HCEC 1CT (cell line): ENCODE data around the gene LHFPL4.
A peak's percentile ranks its signal among the peaks of the same experiment; 100 is the strongest.
"Not testable (repeated sequence)": the region's sequence is repeated elsewhere in the genome, so short reads cannot be mapped to it uniquely, and the experiment has no call there.

Experiments used
- DNase-seq: peaks from one replicate; pipeline ENCODE4 v3.0.0-alpha.2; 2017

Gene LHFPL4

DNA sequence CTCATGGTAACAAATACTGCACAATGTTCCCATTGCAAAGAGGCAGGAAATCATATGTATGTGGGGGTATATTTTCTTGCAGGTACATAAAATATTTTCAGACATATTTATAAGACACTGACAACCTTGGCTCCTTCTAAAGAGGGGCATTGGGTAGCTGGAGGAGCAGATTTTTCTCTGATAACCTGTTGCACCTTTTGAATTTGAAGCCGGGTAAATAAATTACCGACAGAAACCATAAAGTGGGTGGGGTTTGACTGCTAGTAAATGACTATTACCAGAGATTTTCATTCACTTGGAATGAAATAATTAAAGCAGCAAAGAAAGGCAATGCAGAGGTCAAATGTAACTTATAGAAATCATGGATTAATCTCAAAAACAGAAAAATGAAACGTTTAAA, 19.2 kb downstream of the LHFPL4 start:
- DNase-seq, result no peak

DNA sequence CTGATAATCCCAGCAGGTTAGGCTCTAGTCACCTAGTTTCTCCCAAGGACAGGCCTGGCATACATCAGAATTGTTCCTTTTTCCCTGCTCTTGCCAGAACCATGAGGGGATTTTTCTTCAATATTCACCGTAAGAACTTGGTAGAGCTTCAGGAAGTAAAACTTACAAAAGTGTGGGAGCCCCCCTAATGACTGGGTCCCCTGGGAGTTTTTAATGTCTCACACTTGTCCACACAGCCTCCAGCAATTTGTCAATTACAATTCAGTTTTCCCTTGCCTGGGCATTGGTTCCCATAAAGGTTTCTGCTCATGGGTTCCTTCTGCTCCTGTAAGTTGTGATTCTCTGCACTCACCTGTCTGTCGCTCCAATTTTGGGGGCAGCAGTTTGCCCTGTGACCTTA, 28.5 kb downstream of the LHFPL4 start:
- no peak for DNase-seq

DNA sequence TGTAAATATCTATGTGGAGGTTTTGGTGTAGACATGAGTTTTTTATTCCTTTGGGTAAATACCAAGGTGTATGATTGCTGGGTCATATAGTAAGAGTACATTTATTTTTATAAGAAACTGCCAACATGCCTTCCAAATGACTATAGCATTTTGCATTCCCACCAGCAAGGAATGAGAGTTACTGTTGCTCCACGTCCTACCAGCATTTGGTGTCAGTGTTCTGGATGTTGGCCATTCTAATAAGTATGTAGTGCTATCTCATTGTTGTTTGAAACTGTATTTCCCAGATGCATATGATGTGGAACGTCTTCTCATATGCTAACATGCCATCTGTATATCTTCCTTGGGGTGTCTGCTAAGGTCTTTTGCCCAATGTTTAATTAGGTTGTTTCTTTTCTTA, 38.7 kb downstream of the LHFPL4 start:
- DNase-seq, result no peak

DNA sequence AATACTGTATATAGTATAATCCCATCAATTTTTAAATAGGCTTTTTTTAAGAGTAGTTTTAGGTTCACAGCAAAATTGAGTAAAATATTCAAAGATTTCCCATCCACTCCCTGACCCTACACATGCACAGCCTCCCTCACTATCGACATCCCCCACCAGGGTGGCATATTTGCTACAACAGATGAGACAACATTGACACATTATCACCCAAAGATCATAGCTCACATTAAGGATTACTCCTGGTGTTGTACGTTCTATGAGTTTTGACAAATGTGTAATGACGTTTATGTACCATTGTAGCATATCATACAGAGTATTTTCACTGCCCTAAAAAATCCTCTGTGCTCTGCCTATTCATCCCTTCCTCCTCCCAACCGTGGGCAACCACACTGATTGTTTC, 39.3 kb downstream of the LHFPL4 start:
- no peak for DNase-seq

DNA sequence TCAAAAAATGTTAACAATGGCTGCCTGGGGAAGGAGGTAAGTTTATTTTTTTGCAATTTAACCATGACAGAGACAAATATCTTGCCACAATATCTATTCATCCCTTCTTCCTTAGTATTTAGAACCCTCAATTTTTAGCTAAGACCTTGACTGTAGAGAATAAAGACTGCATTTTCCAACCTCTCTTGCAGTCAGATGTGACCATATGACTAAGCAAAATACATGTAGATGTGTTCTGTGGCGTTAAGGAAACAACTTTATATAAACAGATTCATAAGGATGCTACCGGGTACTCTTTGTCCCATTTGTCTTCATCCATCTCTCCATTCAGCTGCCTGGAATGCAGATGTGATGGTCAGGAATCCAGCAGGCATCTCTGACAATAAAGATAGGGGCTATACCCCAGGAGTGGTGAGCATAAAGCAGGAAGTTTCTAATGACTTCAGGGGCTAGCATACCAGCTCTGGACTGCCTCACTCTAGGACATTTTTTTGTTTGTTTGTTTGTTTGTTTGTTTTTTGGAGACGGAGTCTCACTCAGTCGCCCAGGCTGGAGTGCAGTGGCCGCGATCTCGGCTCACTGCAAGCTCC, 41.1 kb downstream of the LHFPL4 start:
- DNase-seq, result no peak

DNA sequence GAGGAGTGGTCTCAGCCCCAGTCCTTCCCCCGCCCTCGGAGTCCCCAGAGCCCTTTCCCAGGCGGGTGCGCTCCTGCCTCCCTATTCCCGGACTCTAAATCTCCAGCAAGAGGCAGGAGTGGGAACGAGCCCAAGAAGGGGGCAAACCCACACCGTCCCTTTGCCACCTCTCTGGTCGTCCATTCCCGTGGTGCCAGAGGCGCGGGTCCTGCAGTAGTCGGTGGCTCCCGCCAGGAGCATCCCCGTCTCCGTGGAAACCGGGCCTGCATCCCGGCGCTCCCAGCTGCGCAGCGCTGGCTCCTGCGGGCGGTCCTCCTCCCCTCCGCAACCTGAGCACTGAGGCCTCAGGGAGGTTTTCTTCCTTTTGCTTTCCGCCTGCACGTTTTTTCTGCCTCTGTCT, 44.8 kb downstream of the LHFPL4 start:
- no peak for DNase-seq

DNA sequence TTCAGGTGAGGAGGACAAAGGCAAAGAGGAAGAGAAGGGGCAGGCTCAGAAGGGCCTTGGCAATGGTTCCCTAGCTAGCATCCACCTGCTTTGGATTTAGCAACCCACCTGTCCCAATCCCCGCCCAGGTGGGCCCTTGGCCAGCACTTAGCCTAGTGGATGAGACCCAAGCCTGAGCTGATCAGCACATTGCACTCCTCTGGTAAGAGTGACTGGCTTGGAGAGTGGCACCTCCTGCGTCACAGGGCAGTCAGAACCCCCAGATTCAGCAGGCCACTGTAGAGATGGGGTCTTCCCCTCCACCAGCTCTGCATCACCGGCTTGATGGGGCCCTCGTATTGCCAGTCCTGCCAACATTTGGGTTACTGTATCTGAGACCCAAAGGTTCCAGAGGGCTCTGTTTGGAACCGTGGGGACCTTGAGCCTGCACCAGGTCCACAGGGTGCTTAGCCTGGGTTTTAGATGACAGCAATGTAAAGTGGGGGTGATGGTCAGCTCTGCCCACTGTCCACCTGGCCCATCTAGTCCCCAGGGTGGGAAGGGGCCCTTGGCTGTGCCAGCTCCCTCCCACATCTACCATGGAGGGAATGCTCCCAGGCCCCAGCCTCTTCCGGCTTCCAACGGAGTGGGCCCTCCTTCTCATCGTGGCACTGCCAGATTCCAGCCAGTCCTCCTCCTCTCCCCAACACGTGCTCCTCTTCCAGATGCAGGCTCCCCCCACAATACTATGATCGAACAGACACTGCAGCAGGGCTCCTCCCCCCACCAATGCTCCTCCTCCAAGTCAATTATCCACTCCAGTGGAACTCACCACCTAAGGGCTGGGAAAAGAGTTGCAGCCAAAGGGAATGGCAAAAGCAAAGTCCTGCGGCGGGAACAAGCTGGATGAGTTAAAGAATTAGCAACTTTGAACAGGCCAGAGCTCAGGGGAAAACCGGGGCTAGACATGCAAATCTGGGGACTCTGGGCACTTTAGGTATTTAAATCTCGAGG, 45.7 kb downstream of the LHFPL4 start:
- DNase-seq, result no peak

DNA sequence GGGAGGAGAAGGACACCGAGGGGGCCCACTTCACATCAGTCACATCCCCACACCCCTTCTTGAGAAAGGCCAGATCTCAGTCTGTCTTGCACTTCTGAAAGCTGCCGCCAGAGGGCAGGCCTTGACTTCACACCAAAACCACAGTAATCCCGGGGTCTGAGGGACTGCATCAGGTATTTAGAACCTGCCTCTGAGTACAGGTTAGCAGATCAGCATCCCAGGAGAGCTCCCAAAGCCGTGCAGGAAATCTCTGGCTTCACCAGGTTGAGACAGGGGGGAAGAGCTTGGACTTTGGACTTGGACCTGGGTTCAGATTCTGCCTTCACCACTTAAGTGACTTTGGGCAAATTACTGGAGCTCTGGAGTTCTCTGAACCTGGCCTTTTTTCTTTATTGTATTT, 50.3 kb downstream of the LHFPL4 start:
- no peak for DNase-seq

DNA sequence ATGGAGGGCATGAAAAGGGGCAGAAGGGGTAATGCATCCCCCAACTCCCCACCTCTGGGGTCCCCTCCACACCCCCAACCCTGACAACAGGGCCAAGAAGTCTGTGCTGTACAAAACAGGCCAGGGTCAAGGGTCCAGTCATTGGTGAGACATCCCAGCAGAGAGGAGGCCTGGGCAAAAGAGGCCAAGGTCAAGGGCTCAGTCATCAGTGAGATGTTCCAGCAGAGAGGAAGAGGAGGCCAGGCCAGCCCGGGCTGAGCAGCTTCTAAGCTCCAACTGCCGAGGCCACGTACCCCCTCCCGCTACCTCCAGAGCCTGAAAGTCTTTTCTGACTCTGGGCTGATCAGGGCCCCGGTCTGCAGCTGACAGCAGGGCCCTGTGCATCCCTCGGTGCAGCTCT, 52.4 kb downstream of the LHFPL4 start:
- DNase-seq, result no peak

DNA sequence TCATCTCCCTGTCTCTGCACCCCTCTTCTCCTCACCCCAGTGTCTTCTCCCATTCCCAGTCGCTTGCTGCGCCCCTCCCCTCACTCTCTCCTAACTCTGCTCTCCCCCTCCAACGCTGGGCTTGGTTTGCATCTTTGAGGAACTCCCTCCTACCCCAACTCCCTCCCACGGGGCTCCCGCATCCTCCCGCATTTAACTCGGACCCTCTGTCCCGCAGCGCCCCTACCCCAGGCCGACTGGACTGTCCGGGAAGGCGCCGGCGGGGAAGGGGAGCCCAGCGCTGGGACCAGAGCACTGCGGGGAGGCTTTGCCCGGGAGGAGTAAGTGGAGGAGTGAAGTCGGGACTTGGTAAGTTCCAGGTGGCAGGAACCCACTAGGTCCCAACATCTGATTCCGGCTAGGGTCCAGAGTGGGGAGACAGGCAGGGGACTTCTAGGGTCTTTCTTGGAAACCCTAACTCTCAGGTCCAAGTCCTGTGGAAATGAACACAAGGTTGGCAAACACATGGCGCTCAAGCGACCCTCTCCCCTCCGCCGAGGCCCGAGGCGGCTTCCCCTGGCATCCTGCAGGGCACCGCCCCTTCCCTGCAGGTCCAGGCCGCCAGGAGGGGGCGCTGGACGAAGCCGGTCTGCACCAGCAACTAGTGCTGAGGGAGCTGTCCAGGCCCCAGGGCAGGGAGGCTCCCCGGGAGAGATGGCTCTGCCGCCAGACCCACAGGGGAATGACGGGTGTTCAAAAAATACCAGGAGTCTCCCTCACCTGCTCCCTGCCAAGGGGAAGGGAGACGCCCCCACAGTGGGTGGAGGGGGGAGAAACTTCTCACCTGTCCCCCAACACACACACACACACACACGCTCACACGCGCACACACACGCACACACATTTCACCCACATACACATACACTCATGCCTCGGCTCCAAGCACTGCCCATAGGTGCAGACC, 53.2 kb downstream of the LHFPL4 start:
- DNase-seq, result peak; percentile 46

DNA sequence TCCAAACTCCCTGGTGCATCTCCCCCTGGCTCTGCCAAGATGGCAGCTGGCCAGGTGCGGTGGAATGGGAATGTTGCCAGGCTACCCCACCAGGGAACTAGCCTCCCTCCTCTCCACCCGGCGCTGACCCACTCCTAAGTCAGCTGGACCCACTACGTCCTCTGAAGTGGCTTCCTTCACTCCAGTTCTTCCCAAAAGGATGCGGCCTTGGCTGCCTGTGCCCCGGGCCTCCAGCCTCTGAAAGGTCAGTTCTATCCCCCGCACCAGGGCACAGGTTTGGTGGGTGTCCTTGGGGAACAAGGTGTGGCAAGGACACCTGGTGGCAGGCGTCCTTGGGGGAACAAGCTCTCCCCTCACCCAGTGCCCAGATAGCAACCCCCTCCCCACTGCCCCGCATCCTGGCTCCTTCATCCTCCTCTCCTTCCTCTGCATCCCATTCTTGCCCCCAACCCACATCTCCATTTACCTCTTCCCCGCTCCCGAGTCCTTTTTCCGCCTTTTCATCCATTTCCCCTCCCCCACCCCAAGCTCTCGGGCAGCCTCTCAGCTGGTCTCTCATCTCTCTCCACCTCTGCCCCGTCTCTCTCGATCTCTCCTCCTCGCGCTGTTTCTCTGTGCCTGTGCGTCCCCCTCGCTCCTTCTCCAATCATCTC, 54.0 kb downstream of the LHFPL4 start:
- no peak for DNase-seq

DNA sequence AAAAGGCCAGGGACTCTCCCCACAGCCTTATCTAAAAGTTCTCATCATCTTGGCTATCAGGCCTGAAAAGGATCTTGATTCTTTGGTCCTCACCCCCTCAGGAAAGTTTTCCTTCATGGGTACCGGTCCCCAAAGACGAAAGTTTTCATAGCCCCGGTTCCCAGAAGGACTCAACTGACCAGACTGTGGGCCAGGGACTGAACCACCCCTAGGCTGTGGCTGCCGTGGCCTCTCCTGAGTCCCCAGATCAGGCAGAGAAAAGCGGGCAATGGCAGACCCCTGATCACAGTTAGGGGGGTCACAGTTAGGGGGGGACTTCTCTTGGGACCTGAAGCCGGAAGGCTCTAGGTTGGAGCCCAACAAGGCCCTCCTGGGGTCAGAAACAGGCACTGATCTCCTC, 54.8 kb downstream of the LHFPL4 start:
- DNase-seq, result no peak

DNA sequence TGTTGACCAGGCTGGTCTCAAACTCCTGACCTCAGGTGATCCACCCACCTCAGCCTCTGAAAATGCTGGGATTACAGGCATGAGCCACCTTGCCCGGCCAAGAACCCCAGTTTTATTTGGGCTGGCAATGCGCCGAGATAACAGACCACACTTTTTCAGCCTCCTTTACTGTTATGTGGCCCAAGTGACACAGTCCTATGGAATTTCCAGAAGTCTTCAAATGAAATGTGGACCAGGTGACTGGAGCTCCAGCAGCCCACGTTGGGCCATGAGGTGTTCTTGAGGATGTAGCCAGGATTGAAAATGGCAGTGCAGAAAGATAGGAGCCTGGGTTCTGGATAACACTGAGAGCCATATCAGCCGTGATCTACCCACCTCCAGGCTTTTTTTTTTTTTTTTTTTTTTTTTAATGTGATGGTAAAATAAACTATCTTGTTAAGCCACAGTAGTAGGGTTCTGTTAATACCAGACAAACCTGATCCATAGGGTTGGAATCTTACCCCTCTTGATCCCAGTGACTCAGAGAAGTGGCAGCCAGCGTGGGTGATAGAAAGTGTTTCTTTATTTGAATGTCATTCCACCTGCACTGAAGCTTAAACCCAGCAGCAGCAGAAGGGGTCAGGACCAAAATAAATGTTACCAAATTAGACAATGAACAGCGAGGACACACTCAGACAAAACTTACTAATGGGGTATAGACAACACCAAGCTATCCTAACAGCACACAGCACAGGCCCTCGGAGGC, 55.6 kb downstream of the LHFPL4 start:
- peak; percentile 59 for DNase-seq

DNA sequence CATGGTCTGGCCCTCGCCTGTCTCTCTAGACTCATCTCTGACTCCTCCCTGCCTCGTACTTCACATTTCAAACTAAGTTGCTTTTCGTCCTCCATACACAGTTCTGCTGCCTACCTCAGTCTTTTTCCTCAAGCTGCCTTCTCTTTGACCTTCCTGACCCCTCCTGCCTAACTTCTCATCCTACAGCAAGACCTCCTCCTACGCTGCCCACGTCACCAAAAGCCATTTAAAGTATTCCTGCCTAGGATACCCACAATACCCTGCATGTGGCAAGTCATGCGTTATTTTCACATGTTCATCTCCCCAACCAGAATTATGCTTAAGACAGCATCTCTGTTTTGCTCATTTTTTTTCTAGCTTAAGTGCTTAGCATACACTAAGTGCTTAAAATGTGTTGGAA, 56.7 kb downstream of the LHFPL4 start:
- no peak for DNase-seq

DNA sequence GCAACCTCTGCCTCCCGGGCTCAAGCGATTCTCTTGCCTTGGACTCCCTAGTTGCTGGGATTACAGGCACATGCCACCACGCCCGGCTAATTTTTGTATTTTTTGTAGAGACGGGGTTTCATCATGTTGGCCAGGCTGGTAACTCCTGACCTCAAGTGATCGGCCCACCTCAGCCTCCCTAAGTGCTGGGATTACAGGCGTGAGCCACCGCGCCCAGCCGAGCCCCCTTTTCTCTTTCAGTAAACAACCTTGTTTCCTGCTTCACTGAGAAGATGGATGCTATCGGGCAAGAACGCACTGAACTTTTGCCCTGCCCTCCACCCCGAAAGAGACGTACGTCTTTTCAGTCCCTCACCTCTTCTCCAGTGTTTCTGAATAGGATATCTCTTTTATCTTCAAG, 59.6 kb downstream of the LHFPL4 start:
- DNase-seq, result not testable (repeated sequence)

DNA sequence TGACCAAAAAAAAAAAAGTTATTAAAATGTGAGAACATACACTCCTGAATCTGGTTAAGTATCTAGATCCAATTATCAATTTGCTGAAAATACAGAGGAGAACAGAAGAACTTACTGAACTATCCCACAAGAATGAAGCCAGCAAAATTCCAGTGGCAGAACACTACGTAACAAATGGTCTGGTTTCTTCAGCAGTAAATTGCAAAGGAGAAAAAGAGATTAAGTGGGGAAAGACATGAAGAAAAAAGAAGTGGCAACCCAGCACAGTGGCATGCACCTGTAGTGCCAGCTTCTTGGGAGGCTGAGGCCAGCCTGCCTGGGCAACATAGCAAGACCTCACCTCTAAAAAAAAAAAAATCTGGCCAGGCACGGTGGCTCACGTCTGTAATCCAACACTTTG, 62.1 kb downstream of the LHFPL4 start:
- no peak for DNase-seq

DNA sequence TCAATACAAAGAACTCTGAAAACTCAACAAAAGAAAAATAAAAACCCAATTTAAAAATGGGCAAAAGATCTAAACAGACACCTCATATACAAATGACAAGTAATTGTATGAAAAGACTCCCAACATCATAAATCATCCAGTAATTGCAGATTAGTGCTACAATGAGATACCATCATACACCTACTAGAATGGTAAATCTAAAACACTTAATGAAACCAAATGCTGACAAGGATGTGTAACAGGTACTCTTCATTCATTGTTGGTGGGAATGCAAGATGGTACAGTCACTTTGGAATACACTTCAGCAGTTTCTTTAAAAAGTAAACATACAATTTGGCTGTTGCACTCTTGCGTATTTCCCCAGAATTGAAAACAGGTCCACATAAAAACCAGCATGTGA, 68.4 kb downstream of the LHFPL4 start:
- no peak for DNase-seq

DNA sequence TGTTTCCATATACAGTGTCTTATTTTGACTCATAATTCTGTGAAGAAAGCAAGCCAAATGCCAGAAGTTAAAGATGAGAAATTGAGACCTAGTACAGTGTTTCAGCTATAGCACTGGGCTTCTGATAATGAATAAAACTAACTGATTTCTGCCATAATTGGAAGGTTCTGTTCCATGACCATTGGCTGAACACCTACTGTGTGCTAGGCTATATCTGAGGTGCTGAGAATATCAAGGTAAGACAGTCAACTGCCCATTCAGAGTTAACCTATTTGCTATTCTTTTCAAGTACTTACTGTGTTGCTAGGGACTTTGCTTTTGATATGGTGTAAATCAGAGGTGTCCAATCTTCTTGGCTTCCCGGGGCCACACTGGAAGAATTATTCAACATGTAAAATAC, 73.4 kb downstream of the LHFPL4 start:
- DNase-seq, result no peak

DNA sequence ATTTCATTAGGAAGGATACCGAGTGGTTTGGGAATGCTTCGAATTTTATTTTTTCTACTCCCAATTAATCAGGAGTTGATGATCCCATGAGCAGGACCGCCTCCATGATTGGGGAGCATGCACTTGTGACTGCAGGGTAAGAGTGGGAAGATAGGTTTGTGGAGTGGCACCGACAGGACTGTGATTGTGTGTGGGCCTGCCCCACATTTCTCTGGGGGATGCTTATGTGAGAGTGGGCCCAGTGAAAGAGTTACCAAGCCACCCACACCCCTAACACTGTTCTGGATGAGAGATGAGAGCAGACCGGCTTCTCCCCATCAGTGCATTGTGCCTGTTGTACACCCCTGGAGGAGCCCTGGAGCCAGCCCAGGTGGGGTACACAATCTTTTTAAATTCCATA, 76.7 kb downstream of the LHFPL4 start:
- no peak for DNase-seq

DNA sequence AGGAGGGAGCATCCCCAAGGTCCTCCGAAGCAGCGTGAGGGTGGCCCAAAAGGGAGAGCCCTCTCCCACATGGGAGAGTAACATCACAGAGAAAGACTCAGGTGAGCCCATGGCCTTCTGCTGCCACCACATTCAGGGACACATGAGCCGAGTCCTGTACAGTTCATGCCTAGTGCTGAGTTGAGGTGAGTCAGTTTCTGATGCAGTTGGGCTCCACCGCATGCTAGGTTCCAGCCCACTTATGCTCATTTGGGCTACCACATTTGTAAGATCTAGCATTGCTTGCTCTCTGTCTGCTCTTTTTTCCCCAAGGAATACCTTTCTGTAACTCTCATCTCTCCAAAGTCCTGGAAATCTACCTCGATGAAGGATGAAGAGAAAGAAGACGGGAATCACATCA, 79.1 kb downstream of the LHFPL4 start:
- no peak for DNase-seq

DNA sequence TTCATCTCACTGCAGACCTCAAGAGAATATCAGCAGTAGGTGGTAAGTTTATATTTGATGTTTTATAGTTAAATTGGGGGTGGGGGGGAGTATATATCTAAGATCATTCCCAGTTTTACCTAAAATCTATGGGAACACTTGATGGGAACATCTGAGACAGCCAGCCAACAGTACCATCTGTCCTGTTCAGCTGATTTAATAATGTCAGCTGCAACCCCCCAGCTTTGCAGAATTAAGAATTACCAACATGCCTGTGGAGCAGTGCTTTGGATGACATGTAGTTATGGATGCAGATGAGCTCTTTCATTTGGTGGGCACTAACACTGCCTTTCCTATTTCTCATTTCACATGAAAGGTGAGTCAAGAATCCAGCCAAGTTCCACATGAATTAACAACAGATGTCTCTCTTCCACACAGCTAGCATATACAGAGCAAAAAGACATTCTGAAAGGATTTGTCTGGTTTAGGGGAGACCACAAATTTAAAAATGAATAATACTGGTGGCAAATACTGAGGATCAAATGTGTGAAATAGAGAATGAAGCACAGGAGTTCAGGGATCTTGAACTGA, 80.0 kb downstream of the LHFPL4 start:
- DNase-seq, result no peak

DNA sequence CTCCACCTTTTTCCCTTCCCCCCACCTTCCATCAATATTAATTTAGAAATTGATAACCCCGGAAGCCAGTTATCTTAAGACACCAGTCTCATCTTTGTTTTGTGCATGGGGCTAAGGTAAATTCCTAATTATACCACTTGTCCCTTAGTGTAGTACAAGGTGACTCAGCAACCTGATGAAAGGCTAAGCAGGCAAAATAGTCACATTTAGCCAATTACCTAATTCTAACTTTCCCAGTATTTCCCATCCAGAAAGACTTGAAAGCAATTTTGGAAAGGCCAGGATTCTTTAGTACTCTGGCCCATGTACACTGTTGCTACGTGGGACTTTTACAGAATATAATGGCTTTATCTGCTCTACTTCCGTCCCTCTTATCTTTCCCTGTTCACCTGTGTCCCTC, 83.6 kb downstream of the LHFPL4 start:
- no peak for DNase-seq
